ENCODE results near the gene TTC23L.

DNA sequence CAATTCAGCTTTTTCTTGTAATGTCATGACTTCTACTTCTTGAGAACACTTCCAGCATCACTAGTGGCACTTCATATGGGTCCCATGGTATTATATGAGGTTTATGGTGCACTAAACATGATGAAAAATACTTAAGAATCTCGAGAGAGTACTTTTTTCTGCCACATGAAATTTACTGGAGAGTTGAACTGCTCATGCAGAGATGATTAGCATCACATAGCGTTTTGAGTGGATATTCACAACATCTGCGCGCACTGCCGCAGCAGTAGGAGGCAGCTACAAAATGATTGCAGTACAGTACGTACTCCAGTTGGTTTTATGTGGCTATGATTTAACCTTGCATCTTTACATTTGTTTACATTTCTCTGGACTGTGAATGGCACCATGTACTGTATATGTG lies 61.7 kb downstream of the TTC23L start:
- no peak for TF ChIP-seq CTCF (IDR thresholded peaks at IDR 0.05)
- TF ChIP-seq POLR2A (IDR thresholded peaks at IDR 0.05) = no peak

All from lower leg skin (tissue), 3 donors.